GM18517 (cell line): ENCODE results near the gene PAIP1.
"Not testable (repeated sequence)": the region's sequence is repeated elsewhere in the genome, so short reads cannot be mapped to it uniquely, and the experiment has no call there.

Experiments
- ATAC-seq: cut with Tn5 transposase; IDR thresholded peaks from one replicate; pipeline ENCODE4 v1.9.1; 2021; ENCODE audit warnings: mild to moderate bottlenecking, moderate library complexity; ENCODE audit not compliant: unreplicated experiment

The PAIP1 gene

DNA sequence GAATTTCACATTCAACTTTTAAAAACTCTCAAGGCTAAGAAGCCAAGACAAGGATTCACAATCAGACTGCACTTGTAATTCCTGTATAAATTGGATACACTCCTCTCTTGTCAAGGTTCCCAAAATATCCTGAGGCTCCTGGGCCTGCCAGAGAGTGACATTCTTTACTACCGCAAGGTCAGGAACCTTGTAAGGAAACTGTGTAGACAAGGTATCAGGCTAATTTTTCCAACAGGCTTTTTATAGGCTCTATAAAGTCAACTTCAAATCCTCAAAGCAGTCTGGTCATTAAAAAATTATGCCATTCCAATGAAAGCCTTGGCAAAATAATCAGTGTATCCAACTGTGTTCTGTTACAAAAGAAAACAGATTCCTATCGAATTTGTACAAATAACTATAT is 15.5 kb upstream of the PAIP1 start:
- ATAC-seq: no peak

DNA sequence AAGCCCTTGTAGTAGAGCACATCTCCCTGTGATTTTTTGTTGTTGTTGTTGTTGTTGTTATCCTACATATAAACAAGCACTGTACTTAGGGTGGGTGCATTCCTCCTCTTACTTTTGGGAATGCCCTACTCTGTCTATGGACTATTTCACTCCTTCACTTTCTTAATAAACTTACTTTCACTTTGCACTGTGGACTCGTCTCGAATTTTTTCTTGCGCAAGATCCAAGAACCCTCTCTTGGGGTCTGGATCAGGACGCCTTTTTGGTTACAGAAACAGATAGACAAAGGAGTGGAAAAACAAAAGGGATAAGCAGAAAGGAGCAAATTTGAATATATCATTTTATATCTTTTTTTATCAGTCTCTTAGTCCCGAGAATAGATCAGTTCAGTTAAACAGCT is 14.4 kb upstream of the PAIP1 start:
- no peak for ATAC-seq

DNA sequence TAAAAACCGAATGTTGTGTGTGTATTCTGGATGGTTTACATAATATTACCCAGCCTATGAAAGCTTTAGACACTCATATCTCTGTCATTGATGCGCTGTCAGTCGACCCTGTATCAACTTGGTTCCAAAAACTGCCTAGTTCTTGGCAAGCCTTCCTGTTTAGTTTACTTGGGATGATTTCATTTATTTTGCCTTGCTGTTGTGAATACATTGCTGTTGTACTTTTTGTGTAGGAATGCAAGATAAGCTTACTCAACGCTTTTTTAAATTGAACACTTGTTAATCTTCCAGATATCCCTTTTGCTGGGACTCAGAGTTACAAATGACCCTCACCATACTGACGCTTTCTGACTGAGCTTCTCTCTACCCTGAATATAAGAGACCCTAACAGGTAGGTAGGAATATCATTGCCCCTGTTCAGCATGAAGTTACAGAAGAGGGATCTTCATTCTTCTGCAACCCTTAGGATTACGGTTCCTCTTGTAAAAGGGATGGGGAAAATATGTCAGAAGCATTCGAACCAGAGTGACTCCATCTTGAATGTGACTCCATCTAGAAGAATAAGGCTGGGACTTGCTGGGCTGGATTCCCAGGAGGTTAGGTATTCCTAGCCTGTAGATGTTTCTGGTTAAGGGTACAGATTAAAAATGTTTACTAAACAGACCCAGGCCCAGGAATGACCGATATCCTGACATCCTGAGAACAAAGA is 13.7 kb upstream of the PAIP1 start:
- no peak for ATAC-seq

DNA sequence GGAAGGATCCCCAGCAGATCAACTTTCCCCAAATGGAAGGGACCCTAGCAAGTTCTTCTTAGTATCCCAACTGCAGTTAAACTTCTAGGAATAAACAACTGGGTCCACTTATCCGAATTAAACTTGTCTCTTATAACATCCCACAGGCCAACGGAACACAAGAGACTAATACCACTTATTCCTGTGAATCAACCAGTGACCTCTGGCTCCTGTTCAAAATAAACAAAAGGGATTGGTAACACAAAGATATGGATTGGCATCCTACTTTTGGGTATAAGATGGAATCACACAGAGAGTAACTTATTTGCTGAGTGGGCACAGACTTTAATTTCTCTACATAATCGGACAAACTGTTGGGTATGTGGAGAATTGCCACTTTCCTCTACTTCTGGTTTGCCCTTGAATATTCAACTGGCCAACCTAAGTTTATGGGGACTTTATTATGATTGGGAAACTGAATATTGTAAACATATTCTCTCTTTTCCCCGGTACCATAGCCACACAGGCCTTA is 12.4 kb upstream of the PAIP1 start:
- no peak for ATAC-seq

DNA sequence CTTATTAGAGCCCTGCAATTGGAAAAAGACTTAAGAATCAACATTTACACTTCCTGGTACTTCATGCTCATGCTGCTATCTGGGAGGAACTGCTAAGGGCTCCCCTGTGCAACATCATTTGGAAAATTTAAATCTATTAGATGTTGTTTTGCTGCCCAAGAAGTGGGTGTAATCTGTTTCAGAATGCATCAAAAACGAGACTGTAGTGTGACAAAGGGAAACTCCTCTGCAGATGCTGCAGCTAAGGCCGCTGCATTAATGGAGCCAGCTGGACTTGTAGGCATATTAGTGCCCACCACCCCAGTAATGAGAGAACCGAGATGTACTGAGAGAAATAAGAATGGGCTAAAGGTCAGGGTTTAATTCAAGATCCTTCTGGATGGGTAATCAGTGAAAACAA is 11.1 kb upstream of the PAIP1 start:
- ATAC-seq: no peak

DNA sequence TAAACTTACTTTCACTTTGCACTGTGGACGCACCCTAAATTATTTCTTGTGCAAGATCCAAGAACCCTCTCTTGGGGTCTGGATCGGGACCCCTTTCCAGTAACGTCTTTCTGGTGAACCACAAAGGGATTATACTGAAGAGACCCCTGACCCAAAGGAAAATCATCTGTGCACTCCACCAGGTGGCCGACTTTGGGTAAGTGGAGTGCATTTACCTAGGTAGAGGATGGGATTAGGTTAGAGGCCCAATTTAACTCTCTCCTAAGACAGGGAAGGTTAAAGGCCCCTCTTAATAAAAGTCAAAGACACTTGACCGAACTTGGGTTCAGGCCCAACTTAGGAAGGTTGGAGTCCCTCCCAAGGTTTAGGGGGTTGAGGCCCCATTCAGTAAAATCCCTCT is 8.2 kb upstream of the PAIP1 start:
- no peak for ATAC-seq

DNA sequence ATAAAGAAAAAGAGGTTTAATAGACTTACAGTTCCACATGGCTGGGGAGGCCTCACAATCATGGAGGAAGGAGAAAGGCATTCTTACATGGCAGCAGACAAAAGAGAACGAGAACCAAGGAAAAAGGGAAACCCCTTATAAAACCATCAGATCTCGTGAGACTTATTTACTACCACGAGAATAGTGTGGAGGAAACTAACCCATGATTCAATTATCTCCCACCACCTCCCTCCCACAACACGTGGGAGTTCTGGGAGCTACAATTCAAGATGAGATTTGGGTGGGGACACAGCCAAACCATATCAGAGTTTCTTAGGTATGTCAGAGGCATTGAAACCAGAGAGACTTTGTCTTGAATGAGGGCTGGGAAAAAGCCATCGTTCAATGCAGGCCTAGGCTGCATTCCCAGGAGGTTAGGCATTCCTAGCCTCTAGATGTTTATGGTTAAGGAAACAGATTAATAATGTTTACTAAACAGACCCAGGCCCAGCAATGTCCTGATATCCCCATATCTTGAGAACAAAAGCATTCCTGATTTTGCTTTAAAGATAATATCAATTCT is 7.5 kb upstream of the PAIP1 start:
- ATAC-seq: no peak

DNA sequence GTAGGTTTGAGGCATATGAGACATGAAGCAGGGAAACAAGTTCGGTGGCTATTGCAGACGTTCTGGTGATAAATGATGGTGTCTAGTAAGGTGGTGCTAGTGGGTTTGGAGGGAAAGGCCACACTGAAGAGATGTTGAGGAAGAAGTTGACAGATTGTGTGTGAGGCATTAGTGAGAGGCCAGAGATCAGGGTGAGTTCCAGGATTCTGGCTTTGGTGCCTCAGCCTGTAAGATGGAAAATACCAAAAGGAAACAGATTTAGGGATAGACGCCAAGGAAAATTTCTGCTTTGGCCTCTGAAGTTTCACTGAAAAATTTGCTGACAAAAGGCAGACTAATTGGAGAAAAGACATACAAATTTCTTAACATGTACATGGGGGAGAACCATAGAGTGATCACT is 6.4 kb upstream of the PAIP1 start:
- no peak for ATAC-seq

DNA sequence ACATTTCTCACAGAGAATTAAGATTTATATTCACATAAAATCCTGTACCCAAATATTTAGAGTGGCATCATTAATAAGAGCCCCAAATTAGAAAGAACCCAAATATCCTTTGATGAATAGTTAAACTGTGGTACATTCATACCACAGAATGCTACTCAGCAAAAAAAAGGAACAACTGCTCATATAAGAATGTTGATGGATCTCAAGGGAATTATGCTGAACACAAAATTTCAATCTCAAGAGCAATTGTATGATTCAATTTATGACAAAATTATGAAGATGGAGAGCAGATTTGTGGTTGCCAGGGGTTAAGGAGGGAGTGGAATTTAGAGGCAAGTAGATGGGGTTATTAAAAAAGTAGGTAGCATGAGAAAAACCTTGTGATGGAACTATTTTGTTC is 4.5 kb upstream of the PAIP1 start:
- no peak for ATAC-seq

DNA sequence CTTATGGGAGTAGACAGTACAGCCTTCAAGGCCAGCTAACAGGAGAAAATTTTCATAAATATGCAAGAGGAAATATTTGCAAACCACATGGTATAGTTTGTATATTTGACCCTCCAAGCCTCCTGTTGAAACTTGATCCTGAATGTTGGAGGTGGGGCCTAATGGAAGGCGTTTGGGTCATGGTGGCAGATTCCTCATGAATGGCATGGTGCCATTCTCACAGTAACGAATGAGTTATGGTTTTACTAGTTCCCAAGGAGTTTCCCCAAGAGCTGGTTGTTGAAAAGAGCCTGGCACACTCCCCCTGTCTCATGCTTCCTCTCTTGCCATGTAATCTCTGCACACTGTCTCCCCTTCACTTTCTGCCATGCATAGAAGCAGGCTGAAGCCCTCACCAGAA is 3.3 kb upstream of the PAIP1 start:
- ATAC-seq: no peak

DNA sequence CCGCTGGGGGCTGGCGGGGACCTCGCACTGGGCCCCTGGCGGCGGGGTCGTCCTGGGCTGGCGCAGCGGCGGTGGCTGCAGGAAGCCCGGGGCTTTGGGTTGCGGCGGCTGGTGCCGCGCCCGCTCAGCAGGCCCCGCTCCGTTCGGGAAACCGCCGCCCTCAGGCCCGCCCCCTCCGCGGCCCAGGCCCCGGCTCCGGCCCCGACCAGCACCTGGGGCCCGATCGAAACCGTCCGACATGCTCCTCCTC is 345 bp downstream of the PAIP1 start:
- ATAC-seq: not testable (repeated sequence)

DNA sequence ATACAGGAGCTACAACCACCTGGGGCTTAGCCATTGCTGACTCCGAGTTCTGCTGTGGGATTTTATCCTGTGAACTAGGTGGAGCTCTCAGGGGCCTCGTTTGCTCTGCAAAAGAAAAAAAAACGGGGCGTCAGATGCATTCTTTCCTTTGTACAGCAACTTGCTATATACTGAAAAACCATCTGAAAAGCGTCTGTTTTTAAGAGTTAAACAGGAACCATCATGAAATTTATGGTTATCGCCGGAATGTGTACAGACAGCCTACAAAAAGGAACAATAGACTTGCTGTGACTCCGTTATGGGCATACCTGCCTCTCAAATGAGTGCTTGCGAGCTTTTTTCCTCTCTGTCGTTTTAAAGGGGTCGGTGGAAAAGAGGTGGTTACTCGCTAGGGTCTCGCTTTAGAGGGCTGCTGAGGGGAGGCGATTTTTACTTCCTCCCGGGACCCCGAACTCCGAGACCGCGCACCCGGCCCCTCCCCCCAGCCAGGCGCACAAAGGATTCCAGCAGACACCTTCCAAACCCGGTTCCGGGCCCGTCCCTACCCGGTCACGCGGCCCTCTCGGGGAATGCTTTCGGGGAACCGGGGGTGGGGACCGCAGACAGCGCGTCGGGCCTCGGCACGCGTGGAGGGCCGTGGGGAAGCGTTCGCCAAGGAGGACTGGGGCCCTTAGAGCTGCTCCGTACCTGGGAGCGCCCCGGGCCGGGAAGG is 826 bp downstream of the PAIP1 start:
- no peak for ATAC-seq

DNA sequence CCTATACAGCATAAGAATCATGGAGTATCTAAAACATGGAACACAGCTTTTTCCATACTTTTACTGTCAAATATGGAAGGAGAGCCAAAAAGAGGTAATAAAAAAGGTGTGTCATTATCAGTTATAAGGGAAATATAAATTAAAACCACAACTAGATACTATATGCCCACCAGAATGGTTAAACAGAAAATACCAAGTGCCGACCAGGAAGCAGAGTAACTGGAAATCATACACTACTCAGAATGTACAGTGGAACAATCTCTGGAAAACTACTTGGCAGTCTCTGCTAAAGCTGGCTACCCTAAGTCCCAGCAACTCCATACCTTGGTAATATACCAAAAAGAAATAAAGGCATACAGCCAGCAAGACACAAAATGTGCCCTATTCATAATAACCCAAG is 2.4 kb downstream of the PAIP1 start:
- no peak for ATAC-seq

DNA sequence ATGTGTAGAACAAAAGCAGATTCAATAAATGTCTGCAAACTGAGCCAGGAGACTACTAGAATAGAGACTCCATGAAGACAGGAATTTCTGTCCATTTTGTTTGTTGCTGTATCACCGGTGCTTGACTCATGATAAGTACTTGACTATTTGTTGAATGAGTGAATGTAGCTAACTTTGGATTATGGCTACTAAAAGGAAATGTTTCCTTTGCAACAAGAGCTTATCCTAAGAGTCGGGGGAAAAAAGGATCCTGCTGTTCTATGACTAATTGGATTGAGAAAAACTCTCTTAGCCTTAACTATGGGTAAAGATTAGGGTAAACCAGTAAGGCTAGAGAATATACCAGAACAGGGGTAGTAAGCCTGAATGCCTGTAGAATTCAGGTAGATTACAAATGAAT is 3.5 kb downstream of the PAIP1 start:
- ATAC-seq: no peak

DNA sequence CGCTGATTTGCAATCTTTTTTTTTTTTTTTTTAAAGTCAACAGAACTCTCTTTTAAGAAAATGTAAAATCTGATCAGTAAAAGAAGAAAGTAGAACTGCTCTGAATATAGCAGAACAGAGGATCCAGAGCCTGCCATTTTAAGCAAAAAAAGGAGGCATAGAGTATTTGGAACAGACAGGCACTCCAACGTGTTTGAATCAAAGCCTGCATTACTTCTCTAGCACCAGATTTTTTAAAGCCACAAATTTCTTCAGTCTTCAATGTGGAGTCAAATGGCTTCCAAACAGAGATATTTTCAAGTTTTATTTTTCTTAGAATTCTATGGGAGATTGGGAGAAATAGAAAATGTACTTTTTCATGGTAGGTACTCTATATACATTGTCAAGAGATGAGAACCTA is 5.1 kb downstream of the PAIP1 start:
- ATAC-seq: no peak

DNA sequence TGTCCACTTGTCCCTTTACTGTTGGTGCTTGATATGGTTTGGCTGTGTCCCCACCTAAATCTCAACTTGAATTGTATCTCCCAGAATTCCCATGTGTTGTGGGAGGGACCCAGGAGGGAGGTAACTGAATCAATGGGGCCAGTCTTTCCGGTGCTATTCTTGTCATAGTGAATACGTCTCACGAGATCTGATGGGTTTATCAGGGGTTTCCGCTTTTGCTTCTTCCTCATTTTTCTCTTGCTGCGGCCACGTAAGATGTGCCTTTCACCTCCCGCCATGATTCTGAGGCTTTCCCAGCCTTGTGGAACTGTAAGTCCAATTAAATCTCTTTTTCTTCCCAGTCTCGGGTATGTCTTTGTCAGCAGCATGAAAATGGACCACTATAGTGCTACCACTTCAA is 7.6 kb downstream of the PAIP1 start:
- not testable (repeated sequence) for ATAC-seq

DNA sequence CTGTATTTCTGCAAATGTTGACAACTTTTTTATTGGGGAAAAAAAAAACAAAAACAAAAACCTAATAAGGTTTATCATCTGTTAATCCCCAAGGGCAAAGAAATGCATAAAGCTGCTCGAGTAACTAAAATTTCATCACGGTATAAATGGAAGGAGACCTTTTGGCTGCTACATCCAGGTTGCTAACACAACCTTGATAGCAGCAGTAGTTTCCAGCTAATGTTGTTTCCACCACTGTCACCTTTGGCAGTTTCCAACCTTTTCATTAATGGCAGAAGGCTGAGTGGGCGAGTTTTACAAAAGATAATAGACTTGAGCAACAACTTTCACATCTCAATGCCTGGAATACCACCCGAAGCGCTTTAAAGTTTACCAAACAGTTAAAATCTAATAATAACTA is 8.5 kb downstream of the PAIP1 start:
- ATAC-seq: no peak

DNA sequence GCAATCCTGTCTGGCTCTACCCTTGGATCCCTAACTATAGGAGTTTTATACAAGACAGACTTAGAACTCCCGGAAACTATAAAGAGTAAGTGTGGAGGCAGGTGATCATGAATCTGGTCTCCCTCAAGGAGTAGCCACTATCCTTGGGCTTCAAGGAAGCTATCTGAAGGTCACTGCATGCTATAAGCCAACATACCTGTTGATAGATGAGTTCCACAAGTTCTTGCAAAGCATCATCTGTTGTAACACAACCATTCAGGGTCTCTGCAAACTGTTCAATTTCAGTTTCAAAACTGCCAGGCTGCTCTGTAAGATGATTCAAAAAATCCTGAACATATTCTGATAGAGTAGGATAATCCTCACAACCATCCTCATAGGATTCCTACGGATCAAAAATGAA is 9.3 kb downstream of the PAIP1 start:
- no peak for ATAC-seq

DNA sequence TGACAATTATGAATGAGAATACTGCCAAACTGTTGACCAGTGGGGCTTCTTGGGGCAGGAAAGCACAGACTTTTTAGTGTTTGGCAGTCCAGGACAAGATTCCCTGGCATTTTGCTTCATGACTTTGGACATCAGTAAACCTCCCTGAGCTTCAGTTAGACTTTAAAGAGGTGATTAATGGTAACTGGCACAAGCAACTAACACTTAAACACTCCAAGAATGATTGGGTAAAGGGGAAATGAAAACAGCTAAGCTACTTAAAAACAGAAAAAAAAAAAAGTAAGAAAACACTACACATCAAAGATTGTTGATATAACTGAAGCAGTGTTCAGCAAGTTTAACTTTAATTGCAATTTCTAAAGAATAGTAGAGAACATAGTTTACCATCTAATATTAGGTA is 13.4 kb downstream of the PAIP1 start:
- ATAC-seq: no peak

DNA sequence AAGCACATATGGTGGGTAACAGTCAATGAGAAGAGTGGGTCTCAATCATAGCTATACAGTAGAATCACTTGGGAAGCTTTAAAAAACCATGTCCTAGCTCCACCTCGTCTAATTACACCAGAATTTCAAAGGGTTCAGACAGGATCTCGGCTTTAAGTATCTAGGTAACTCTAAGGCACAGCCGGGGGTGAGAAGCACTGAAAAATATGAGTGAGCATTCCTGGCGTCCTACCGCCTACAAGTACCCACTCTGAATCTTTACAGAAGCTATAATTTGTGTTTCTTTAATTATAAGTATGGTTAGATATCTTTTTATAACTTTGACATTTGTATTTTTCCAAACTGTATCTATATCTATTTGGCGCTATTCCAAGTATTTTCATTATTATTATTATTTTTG is 16.1 kb downstream of the PAIP1 start:
- ATAC-seq: no peak

DNA sequence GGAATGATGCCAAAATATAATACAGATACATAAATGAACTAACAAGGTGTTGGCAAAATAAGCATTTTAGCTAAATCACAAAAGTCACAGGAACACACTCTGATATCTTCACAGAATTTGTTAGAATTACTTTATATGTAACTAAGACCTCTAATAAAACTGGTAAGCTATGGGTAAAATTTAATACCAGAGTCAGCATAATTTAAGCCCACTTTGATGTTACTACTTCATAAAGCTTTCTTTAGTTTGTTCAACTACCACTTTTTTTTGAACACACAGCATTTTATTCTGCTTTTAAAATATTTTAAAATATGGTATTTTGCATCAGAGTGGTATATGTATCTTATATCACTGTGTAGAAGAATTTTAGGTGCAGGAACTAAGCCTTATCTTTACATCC is 19.9 kb downstream of the PAIP1 start:
- no peak for ATAC-seq

DNA sequence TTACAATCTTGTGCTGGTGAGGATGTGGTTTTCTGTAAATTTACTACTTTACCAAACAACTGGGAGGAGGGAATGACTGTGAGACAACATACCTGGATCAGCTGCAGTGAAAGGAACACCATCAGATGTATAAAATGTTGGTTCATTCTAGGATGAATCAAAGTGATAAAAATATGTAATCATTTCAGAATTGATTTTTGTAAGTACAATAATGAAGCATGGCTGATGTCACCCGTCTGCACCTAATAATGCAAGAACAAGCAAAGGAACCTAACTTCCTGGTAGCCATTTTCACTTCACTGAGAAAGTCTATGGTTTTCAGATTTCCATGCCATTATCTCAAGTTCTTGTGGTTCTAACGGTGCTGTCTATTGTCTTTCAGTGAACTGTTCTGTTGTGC is 23.2 kb downstream of the PAIP1 start:
- ATAC-seq: no peak

DNA sequence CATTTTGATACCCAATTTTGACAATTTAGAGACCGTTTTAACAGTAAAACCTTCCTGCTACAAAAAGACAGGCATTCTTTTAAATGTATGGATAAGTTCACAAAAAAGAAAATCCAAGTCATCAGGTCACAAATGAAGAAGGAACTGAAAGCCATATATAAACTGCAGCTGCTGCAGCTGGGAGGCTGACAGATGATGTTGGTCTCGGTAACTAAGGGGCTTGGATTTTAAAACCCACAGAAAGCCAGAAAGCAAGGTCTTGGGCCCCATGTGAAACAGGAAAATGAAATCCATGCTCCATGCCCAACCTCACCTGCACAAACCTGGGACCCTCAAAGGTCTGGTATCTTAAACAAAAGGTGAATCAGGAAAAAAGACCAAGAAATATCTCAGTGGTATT is 26.2 kb downstream of the PAIP1 start:
- ATAC-seq: no peak
